ENCODE results near the gene RIPK1. TPM values are rescaled to one million over a fixed set of nuclear protein-coding genes. Genes with fewer than 3 reads are reported as not detected.
A peak's percentile ranks its signal among the peaks of the same experiment; 100 is the strongest.
"Not testable (repeated sequence)": the region's sequence is repeated elsewhere in the genome, so short reads cannot be mapped to it uniquely, and the experiment has no call there.

The RIPK1 gene
- total RNA-seq, 1 donor from 2014 or later: 18.4 TPM

- H3K36me3 Mint-ChIP-seq: peaks cover 22% of the 10 kb centered on the region
- peaks cover 6% of the 10 kb centered on the region for H3K4me1 Mint-ChIP-seq
- DNase-seq (ENCODE audit: low spot score in 2 of 2, unreplicated experiment in 2 of 2): peak in 1 of 2 experiments; percentile 22
- H3K27me3 Mint-ChIP-seq (ENCODE audit: low read depth): no peaks in the 10 kb centered on the region
- H3K27ac Mint-ChIP-seq: no peak overlapping the region
- H3K9me3 Mint-ChIP-seq: peaks cover 14% of the 10 kb centered on the region
- no peak overlapping the region for H3K4me3 Mint-ChIP-seq
- TF ChIP-seq CTCF (IDR thresholded peaks at IDR 0.05; ENCODE audit: unreplicated experiment): no peak
Observed at GRCh38 chr6:3023663-3024483, 44.4 kb upstream of the RIPK1 start.

GRCh38 chr6:3026791-3027626 lies 41.3 kb upstream of the RIPK1 start:
- Mint-ChIP-seq H3K4me1 (peaks cover 6% of the 10 kb centered on the region), H3K4me3 (no peak overlapping the region), H3K27ac (no peak overlapping the region), H3K9me3 (peaks cover 5% of the 10 kb centered on the region), H3K27me3 (ENCODE audit: low read depth) (no peaks in the 10 kb centered on the region), H3K36me3 (peaks cover 7% of the 10 kb centered on the region)
- no peak for TF ChIP-seq CTCF (IDR thresholded peaks at IDR 0.05; ENCODE audit: unreplicated experiment)
- peak in 1 of 2 experiments; percentile 30 for DNase-seq (ENCODE audit: low spot score in 2 of 2, unreplicated experiment in 2 of 2)

- not testable (repeated sequence) for H3K9me3 Mint-ChIP-seq; H3K27ac Mint-ChIP-seq; DNase-seq (ENCODE audit: low spot score in 2 of 2, unreplicated experiment in 2 of 2); H3K4me3 Mint-ChIP-seq; H3K4me1 Mint-ChIP-seq; H3K36me3 Mint-ChIP-seq; H3K27me3 Mint-ChIP-seq (ENCODE audit: low read depth)
Observed at GRCh38 chr6:3028156-3028555, 40.1 kb upstream of the RIPK1 start.

- DNase-seq (ENCODE audit: low spot score in 2 of 2, unreplicated experiment in 2 of 2): no peak
- H3K4me1 Mint-ChIP-seq: no peaks in the 10 kb centered on the region
- TF ChIP-seq CTCF (IDR thresholded peaks at IDR 0.05; ENCODE audit: unreplicated experiment): no peak
Observed at GRCh38 chr6:3031857-3032640, 36.2 kb upstream of the RIPK1 start.

GRCh38 chr6:3032986-3033385 lies 35.3 kb upstream of the RIPK1 start:
- peaks cover 16% of the 10 kb centered on the region for H3K9me3 Mint-ChIP-seq
- H3K27ac Mint-ChIP-seq: no peak overlapping the region
- no peaks in the 10 kb centered on the region for H3K36me3 Mint-ChIP-seq
- TF ChIP-seq CTCF (IDR thresholded peaks at IDR 0.05; ENCODE audit: unreplicated experiment): no peak
- no peaks in the 10 kb centered on the region for H3K27me3 Mint-ChIP-seq (ENCODE audit: low read depth)
- no peak overlapping the region for H3K4me3 Mint-ChIP-seq
- no peaks in the 10 kb centered on the region for H3K4me1 Mint-ChIP-seq
- no peak for DNase-seq (ENCODE audit: low spot score in 2 of 2, unreplicated experiment in 2 of 2)

More at GRCh38 chr6:3031857-3032640, 36.2 kb upstream of the RIPK1 start:
- Mint-ChIP-seq H3K36me3 (no peaks in the 10 kb centered on the region), H3K27ac (no peak overlapping the region), H3K27me3 (ENCODE audit: low read depth) (no peaks in the 10 kb centered on the region), H3K9me3 (peaks cover 16% of the 10 kb centered on the region), H3K4me3 (no peak overlapping the region)
